ENCODE data around the gene PMPCA.

The PMPCA gene

DNA sequence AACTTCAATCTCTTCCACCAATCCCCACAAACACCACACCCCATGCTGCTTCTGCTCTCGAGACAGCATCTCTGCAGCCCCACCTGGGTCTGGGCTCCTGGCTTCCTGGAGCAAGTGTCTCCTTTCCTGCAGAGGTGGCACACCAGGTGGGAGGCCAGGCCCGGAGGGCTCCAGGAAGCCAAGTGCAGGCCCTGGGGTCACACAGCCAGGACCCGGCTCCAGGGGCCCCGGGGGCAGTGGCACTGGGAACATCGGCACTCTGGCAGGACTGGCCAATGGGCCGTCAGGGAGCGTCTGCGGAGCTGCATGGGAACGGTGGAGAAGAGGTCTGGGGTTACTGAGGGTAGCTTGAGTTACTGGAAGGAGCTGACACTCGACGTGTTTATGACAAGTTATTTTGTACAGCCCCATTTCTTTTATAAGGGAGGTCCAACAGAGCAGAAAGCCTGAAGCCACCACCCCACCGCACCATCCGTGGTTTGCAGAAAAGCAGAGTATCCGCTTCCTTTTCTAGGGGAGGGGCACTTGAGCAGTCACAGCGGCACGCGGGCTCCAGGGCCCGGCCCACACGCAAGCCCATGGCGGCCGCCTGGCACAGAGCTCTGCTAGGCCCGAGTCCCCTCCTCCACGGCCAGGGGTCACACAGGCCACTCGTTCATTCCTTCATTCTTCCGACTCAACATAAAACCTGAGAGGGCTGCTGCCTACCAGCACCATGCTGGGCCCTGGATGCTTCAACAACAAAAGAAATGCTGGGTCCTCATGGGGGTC, 43.8 kb downstream of the PMPCA start:
- DNase-seq (ENCODE audit: low read depth) = no peak
- no peak overlapping the region for H3K4me3 ChIP-seq (ENCODE audit: control insufficient read depth, low read depth, low read length)
- TF ChIP-seq, protein P1, sequence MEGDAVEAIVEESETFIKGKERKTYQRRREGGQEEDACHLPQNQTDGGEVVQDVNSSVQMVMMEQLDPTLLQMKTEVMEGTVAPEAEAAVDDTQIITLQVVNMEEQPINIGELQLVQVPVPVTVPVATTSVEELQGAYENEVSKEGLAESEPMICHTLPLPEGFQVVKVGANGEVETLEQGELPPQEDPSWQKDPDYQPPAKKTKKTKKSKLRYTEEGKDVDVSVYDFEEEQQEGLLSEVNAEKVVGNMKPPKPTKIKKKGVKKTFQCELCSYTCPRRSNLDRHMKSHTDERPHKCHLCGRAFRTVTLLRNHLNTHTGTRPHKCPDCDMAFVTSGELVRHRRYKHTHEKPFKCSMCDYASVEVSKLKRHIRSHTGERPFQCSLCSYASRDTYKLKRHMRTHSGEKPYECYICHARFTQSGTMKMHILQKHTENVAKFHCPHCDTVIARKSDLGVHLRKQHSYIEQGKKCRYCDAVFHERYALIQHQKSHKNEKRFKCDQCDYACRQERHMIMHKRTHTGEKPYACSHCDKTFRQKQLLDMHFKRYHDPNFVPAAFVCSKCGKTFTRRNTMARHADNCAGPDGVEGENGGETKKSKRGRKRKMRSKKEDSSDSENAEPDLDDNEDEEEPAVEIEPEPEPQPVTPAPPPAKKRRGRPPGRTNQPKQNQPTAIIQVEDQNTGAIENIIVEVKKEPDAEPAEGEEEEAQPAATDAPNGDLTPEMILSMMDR (conservative IDR thresholded peaks at IDR 0.05; ENCODE audit: control insufficient read depth, insufficient read depth, low read depth, low read length) = no peak

DNA sequence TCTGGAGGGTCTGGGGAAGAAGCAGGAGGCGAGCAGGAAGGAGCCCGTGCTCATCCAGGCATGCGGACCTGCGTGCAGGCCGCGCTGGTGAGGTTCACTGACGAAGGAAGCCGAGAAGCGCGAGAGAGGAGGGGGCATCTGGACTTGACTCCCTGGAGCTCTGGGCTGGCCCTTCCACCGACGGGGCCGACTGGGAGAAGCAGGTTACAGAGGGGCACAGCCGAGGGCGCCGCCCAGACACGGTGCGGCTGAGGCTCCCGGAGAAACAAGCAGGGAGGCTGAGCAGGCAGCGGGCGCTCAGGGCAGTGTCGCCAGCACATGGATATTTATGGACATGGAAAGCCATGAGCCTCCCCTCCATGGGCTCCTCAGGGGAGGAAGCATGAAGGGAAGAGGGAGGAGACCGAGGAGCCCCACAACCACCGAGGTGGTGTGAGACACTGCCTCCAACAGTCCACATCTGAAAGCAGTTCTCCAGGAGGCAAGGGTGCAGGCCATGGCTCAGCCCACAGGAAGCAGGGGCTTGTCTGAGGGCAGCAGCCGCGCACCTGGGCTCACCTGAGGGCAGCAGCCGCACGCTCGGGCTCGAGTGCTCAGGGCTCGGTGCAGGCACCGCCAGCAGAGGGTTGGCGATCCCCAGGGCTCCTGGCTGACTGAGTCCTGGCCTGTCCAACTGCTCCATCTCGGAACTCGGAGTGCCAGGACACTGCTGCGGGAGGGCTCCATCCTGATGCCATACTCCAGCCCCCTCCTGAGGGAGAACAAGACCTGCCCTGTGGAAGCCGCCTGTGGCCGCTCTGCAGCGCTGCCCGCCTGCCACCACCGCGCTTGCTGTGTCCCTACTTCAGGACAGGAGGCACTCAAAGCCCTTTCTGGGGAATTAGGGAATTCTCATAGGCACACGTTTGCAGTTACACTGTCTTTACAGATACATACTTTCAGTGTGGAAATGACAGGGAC, 44.9 kb downstream of the PMPCA start:
- no peak overlapping the region for H3K4me3 ChIP-seq (ENCODE audit: control insufficient read depth, low read depth, low read length)
- no peak for DNase-seq (ENCODE audit: low read depth)
- TF ChIP-seq, protein P1 (conservative IDR thresholded peaks at IDR 0.05; ENCODE audit: control insufficient read depth, insufficient read depth, low read depth, low read length) = no peak

DNA sequence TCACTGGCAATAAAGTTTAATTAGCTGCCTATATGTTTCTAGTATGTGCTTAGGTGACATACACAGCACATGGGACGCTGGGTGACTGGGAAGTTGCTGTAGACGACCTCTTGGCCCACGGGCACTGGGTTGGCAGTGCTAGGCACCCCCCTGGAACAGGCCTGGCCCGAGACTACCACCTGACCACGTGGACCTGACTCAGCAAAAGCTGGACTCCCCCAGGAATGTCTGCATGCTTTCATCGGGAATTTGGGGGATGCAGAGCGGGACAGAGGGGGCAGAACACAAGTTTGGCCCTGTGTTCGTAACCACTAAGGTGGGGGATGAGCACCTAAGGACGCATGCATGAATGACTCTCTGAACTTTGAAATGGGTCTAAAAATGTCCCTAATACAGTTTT, 45.8 kb downstream of the PMPCA start:
- no peak overlapping the region for H3K4me3 ChIP-seq (ENCODE audit: control insufficient read depth, low read depth, low read length)
- DNase-seq (ENCODE audit: low read depth) = no peak
- TF ChIP-seq, protein P1 (conservative IDR thresholded peaks at IDR 0.05; ENCODE audit: control insufficient read depth, insufficient read depth, low read depth, low read length) = no peak

DNA sequence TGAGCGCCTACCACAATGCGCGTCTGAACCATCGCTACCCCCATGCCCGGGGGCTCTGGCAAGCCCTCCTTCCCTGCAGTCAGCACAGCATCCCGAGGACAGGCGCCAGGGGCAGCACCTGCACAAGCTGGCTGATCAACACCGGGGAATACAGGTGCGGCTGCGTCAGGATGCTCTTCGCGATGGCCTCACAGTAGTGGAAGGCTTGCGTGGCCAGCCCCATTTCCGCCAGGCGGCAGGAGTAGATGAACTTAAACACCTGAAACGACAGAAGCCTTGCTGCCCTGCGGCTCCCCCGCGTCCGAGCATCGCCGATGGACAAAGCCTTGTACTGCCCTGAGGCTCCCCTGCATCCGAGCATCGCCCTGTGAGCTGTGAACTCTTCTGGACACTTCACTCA, 46.9 kb downstream of the PMPCA start:
- no peak overlapping the region for H3K4me3 ChIP-seq (ENCODE audit: control insufficient read depth, low read depth, low read length)

DNA sequence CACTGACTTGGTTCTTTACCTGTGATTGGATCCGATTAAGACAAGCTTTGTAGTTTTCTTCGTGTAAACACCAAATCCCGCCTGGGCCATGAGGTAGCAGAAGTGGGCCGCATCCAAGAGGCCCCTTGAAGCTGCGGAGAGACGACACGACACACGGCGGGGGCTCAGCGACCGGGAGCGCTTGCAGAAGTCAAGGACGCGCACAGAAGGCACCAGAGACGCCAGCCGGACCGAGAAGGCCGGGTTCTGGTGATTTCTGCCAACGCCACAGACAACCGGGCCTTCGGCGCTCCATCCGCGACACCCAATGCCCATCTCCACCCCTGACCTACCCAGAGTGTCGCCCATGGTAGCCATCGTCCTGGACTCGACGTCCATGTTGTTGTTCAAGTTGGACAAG, 49.0 kb downstream of the PMPCA start:
- H3K4me3 ChIP-seq (ENCODE audit: control insufficient read depth, low read depth, low read length) = no peak overlapping the region
- TF ChIP-seq, protein P1 (conservative IDR thresholded peaks at IDR 0.05; ENCODE audit: control insufficient read depth, insufficient read depth, low read depth, low read length) = no peak
- no peak for DNase-seq (ENCODE audit: low read depth)

More for the DNA sequence above, 46.9 kb downstream of the PMPCA start:
- TF ChIP-seq, protein P1 (conservative IDR thresholded peaks at IDR 0.05; ENCODE audit: control insufficient read depth, insufficient read depth, low read depth, low read length) = no peak
- DNase-seq (ENCODE audit: low read depth) = no peak

DNA sequence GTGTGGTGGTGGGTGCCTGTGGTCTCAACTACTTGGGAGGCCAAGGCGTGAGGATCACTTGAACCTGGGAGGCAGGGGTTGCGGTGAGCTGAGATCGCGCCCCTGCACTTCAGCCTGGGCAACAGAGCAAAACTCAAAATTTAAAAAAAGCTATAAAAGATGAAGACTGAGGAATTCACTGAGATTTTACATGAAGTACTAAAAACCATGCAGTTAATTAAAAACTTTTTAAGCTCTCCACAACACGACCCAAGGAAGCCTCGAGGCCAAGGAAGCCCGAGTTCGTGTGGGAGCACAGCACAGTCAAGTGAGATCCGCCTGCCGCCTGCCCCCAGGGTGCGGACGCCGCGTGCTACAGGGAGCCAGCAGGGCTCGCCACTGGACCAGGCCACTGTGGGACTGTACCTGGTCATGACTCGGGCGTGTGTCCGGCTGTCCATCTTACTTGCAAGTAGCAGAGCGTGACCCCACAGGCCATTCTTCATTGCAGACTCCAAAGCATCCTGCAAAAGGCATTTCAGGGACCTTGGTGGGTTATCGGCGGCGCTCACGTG, 50.4 kb downstream of the PMPCA start:
- no peak overlapping the region for H3K4me3 ChIP-seq (ENCODE audit: control insufficient read depth, low read depth, low read length)
- TF ChIP-seq, protein P1 (conservative IDR thresholded peaks at IDR 0.05; ENCODE audit: control insufficient read depth, insufficient read depth, low read depth, low read length) = no peak
- DNase-seq (ENCODE audit: low read depth) = no peak

Data from fibroblast of mammary gland (primary cell).